RWPE1 (cell line): ENCODE data around the gene TNKS1BP1.

Experiments used
- CTCF ChIA-PET: fragments of 350-600 bp; sonication (Branson Sonifier 250); formaldehyde crosslinking; extraction: SDS; loops from one replicate; lab custom pipeline; 2021; lab: Yijun Ruan, JAX
- POLR2A ChIA-PET: fragments of 400-600 bp; formaldehyde crosslinking; extraction: SDS; loops from one replicate; lab custom pipeline; 2020; ENCODE audit warnings: antibody characterized with exemption; ENCODE audit not compliant: low non-redundant PET; lab: Yijun Ruan, JAX
- DNase-seq: peaks from one replicate; pipeline ENCODE4 v3.0.0; 2012; ENCODE audit warnings: low spot score
- H3K27ac ChIP-seq: fragments of 450-650 bp; 2 replicates; pipeline ENCODE4 v1.5.1; 2017
- CTCF ChIP-seq: fragments of 450-650 bp; conservative IDR thresholded peaks from 2 replicates; pipeline ENCODE4 v1.5.1; 2017; ENCODE audit warnings: low read depth, mild to moderate bottlenecking

Gene TNKS1BP1

DNA sequence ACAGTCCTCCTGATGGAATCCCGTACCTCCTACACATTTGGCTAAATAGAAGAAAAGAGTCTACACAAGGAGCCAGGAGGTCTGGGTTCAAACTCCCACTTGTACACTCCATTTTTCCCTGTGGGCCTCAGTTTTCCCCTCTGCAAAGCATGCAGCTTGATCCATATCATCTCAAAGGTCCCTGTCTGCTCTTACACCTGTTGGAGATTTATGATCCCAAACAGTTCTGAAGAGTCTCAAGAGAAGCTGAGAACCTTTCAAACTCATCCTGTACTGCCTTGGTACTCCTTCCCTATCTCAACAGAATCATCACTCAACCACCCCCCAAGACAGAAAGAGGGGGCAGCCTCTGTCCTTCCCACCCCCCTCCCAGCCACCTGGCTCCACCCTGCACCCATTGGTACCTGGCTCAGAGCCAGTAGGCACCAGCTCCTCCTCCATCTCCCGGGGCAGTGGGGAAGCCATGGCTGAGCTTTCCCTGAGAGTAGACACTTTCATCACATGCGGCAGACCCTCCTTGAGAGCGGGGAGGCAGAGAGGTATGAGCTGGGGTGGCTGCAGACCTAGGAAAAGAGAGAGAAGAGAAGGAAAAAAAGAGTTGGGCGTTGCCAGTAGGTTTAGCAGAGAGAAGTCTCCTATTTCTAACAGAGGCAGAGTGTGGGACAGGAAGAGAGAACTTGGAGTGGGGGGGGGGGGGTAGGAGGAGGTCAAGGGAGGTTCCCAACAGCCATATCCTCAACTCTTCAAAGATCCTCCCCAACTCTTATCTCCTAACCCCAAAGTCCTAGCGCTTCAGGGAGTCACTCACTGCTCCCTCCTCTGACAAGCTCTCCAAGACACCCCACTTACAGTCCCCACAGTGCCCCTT is 3.1 kb downstream of the TNKS1BP1 start:
- CTCF ChIA-PET: interaction anchor here (0.9 to 1.2 kb wide), 2 partner anchors 10 to 72 kb away, joined by 3 to 5 read pairs; no protein-coding TSS in a partner anchor
- H3K27ac ChIP-seq: peak overlapping the region; percentile 99
- TF ChIP-seq CTCF: no peak
- POLR2A ChIA-PET: interaction anchor here (0.6 to 1.9 kb wide), 5 partner anchors 10 to 18 kb away, joined by 3 to 10 read pairs (median 4); partner anchors contain the start of gene SSRP1
- no peak for DNase-seq

DNA sequence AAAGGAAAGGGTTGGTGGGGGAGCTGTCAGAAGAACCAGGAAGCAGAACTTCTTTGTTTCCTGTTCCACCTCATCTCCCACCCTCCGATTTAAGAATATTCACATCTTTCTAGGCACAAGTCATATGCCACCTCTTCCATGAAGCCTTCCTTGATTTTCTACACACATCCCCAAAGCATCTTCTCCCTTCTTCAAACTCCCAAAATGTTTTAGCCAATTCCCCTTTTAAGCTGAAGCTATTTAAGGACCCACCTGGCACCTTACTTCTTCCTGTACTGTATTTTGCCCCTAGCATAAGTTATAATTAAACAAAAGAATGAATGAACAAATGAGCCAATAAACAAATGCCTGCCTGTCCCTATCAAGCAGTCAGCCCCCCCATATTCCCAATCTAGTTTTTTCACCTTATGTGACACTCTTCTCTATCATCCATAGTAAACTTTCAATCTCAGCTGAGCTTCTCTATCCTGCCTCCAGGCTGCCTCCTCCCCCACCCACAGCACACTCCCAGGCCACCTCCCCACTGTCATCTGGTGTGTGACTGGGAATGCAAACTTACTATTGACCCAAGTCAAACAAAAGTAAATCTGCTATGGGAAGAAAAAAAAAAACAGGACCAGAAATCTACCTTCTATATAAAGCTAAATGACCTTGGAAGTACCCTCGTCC is 3.9 kb downstream of the TNKS1BP1 start:
- H3K27ac ChIP-seq: peak overlapping the region; percentile 99
- no peak for DNase-seq
- TF ChIP-seq CTCF: no peak
- ChIA-PET POLR2A (interaction anchor here (0.6 to 1.9 kb wide), 2 partner anchors 9 to 15 kb away, joined by 3 to 10 read pairs; partner anchors contain the start of gene SSRP1), CTCF (interaction anchor here (1.2 kb wide), 1 partner anchor 72 kb away, joined by 3 read pairs; no protein-coding TSS in a partner anchor)

DNA sequence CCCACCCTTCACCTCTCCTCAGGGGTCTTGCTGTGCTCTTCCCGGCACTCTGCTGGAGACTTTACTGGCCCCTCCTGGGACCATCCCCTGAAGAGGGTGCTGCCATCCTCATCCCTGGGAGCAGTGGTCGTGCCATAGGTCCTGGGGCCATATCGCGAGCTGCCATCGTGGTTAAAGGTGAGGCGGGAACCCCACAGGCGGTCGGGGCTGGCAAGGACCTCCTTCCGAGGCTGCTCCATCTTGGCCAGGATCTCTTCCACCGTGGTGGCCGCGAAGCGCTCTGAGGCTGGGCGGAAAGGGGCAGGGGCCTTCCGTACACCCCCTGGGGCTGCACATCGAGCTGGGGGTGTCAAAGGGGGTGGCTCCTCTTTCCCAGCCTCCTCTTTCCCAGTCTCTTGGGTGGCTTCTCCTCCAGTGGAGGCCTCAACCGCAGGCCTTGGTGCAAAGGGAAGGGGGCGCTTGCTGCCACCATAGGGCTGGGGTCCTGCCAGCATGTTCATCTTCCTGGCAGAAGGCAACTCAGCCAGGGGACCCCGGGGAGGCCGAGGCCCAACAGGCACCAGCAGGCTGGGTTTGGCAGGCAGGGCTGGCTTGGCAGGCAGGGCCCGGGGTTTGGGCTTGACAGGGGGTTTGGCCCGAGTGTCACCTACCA is 4.6 kb downstream of the TNKS1BP1 start:
- ChIA-PET POLR2A (no interaction called here), CTCF (no interaction called here)
- peak overlapping the region; percentile 99 for H3K27ac ChIP-seq
- TF ChIP-seq CTCF: no peak
- DNase-seq: no peak

DNA sequence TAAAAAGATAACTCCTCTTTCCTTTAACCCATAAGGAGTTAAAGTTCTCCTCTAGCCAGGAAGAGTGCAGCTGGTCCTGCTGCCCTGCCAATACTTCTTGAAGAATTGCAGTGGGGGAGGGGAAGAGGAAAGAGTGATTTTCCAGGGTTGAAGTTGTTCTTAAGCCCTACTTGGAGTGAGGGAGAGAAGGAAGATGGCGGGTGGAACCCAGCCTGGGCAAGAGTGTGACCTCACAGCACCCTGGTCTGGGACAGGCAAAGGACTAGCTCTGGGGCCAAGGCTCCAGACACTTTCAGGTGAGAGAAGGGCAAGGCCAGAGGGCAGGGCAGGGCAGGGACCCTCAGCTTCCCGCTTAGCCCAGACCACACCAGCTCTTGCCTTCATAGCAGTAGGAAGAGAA is 6.6 kb downstream of the TNKS1BP1 start:
- POLR2A ChIA-PET: interaction anchor here (0.6 kb wide), 1 partner anchor 17 kb away, joined by 3 read pairs; the partner anchor contains the start of gene SSRP1
- CTCF ChIA-PET: no interaction called here
- no peak for DNase-seq
- peak overlapping the region; percentile 99 for H3K27ac ChIP-seq
- TF ChIP-seq CTCF: no peak

DNA sequence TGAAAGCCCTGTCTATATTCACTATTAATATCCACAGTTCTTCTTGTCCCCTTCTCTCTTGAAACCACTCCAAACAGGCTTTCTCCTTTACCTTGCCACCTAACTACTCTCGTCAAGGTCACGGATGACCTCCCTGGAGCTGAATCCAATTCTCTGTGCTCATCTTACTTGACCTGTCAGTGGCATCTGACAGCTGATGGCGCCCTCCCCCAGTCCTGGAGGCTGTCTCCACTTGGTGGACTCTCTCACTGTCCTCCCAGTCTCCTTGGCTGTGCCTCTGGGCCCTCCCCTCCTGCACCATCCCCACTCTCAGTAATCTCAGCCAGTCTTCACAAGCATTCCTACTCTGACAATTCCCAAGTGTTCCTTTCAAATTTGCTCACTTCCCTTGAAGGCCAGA is 8.7 kb downstream of the TNKS1BP1 start:
- POLR2A ChIA-PET: no interaction called here
- DNase-seq: no peak
- peak overlapping the region; percentile 97 for H3K27ac ChIP-seq
- CTCF ChIA-PET: no interaction called here
- TF ChIP-seq CTCF: no peak

GRCh38 chr11:57315491-57315890 is 9.3 kb downstream of the TNKS1BP1 start:
- H3K27ac ChIP-seq: peak overlapping the region; percentile 97
- TF ChIP-seq CTCF: no peak
- CTCF ChIA-PET: no interaction called here
- POLR2A ChIA-PET: no interaction called here
- no peak for DNase-seq
